Femur (tissue), 1 donor: ENCODE data around the gene P2RY13.

Source experiments
- DNase-seq: peaks from one replicate; pipeline ENCODE4 v3.0.0-alpha.2; 2017

P2RY13 gene

DNA sequence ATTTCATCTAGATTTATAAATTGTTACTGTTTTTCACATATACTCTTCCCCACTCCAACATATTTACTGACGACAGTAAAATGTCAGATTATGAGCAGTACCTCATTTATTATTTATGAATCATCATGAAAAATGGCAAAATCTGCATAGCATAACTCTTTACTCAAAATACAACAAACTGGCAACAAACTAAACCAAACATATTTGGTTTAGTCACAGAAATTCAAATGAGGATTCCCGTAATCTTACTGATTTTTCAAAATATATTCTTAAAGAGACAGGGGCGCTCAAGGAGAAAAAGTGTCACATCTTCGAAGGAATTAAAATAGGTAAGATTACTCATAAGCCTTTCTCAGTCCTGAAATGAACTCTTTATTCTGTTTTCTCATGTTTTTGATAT is 9.7 kb downstream of the P2RY13 start:
- no peak for DNase-seq

DNA sequence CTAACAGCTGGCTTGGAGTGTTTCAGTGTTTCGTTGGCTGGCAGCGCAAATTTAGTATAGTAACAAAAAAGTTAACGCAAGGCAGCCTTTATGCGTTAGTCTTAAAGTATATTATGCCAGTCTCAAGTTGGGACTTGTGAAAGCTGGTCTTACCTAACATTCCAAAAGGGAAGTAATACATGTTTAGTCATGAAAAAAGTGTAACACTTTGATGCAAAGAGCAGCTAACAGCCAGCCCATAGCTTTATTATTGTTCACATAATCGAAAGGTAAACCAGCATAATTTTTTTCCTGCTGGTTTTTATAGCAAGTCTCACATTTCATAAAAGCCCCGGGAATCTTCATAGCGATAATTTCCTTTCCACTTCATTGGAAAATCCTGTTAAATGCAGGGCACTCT is 10.4 kb downstream of the P2RY13 start:
- DNase-seq = peak; percentile 25

DNA sequence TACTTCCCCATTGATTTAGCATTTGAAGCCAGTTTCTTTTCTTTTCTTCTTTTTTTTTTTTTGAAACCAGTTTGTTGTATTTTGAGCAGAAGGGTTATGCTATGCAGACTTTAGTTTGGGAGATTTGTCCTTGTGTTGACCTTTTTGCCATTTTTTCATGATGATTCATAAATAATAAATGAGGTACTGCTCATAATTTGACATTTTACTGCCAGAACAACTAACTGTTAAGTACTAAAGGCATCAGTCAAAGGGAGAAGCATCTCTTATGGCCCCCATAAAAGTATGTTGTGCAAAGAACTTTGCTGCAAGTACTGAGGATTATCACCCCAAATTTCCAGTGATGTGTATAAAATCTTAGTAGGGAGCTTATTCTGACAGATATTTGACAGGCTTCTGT is 11.0 kb downstream of the P2RY13 start:
- no peak for DNase-seq

- DNase-seq = no peak
Observed at GRCh38 chr3:151316267-151316991, 12.9 kb downstream of the P2RY13 start, which contains the start of gene GPR87. Gene GPR87 (minus strand): TSS chr3:151316820. CDS start chr3:151300100, 16,720 bp downstream.

GRCh38 chr3:151315846-151316245 is 13.5 kb downstream of the P2RY13 start:
- no peak for DNase-seq

GRCh38 chr3:151315136-151315535 is 14.2 kb downstream of the P2RY13 start:
- DNase-seq = no peak

- DNase-seq = no peak
Observed at GRCh38 chr3:151314593-151314992, 14.8 kb downstream of the P2RY13 start.

DNA sequence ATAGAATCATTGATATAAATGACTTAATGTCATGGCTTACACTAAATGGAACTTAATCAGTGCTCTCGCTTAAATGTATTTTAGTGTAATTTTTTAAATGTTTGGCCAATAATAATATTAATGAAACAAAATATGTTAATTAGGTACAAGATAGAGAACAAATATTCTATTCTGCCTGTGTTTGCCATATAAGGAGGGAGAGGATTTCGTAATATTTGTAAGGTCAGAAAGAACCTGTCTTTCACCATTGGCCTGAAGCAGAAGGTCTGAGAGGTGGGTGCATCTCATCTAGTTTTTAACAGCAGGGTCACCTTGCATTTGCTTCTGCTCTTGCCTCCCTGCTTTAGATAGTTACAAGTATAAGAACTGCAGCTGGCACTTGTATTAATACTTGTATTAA is 15.2 kb downstream of the P2RY13 start:
- DNase-seq = no peak

GRCh38 chr3:151312972-151313371 is 16.4 kb downstream of the P2RY13 start:
- no peak for DNase-seq

DNA sequence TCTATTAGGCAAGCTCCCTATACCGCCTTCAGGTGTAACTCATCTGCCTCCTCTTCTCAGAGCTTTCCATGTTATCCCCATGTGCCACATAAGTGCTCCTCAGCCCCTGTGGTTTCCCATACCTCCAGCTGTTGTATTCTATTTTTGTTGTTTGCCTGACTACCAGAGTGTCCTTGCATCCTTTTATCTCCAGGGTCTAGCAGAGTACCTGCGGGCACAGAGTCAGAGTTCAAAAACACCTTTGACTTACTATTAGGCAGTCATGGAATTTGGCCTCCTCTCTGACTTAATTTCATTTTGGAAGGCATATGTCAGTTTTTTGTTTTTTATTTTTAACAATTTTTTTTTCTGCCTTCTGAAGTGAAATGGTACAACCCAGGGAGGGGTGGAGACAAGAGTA is 19.8 kb downstream of the P2RY13 start:
- DNase-seq = no peak

- no peak for DNase-seq
Observed at GRCh38 chr3:151307583-151308488, 21.5 kb downstream of the P2RY13 start.

DNA sequence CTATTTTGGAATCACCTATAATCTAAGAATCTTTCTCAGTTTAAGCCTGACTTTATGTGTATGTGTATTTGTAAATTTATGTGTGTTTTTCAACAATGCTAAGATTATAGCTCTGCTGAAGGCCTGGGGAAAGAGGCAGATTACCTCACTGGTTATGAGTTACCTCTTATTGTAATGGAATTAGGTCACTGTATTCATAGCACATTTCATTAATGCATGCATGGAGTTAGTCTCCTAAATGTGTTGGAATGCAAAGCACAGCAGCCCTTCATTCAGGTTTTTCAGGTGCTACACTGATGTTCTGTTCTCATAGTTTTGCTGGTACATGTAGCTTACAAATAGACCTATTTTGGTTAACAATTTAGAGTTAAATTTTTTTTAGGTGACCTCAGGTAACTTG is 22.2 kb downstream of the P2RY13 start:
- DNase-seq = no peak

DNA sequence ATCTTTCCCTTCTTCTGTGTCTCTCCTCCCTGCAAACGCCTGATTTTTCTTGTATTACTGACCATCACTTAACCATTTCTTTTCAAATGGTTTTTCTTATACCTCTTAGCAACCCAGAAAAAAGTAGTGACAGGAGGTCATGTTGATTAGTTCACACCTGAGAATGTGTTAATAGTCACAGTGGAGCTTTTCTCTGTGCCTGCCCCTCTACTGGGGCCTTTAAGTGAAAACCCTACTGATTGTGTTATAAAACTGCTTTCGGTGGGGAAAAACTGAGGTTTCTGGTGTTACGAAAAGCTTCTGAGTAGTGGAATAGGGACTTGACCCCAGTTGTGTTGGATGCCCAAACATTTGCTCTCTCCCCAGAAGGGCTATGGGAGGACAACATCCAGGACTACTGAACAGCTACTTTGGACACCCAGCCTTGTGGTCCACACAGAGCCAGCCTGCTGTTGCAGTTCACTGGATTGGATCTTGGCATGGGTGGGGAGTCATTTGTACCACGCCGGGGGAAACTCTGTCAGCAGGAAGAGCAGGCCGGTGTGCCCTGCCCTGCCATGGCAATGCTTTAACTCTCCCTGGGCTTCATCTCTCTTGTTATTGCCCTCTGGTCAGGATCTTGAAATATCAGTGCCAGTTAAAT is 23.1 kb downstream of the P2RY13 start:
- DNase-seq = no peak

DNA sequence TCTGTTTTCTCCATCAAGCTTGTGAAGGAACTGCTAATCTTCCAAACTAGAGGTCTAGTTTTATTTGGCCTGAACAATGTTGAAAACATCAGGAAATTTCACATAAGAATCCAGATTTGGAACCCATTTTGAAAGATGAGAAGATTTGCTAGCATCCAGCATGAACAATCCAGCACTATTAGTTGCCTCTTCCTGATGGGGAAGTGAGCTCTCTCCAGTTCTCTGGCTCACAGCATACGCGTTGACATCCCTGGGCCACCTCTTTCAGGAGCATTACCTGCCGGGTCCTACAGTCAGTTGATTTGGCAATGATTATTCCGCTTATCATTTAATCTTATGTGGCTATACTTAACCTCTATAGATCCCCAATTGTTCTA is 23.6 kb downstream of the P2RY13 start:
- DNase-seq = no peak

DNA sequence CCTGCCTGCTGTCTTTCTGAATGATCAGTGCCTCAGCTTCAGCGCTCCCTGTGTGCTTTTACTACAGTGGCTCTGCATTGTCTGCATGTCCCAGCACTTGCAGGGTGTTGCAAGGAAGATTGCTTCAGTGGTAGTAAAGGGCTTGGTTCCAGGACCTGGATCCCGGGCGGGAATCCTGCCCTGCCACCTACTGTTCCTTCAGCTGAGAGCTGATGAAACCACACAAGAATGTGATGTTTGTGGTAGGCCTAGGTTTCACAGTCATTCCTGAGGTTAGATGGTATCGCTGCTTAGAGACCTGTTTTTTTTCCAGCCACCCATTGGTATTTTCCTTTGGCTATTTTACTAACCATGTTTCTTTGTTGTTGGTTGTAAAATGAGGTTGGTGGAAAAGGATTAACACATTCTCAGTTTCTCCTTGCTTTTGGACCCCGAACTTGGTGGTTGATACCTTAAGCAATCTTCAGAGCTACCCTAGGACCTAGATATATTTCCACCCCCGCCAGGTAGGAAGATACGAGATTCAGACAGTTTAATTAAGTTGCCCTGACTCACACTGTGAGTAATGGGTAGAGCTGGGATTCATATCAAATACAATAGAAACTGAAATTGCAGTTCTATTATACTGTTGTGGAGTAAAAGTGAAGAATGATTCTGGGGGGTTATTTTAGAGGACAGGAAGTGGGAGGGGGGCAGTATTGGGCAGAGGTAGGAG is 24.1 kb downstream of the P2RY13 start:
- peak; percentile 56 for DNase-seq

DNA sequence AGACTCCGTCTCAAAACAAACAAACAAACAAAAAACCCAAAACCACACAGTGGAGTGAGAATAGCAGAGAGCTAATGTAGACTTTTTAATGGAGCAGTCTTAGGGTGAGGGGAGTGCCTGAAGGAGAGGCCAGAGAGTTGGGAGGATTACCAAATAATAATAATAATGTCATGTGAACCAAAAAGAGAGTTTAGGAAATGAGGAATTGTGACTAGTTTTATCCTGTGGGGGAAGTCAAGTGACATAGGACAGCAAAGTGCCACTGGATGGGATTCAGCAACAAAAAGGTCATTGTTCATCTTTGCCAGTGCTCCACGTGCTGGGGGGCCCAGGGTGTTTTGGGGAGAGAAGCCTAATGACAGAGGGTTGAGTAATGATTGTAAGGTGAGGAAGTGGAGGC is 25.6 kb downstream of the P2RY13 start:
- no peak for DNase-seq

- no peak for DNase-seq
Observed at GRCh38 chr3:151301787-151302186, 27.6 kb downstream of the P2RY13 start.

GRCh38 chr3:151300539-151300938 is 28.8 kb downstream of the P2RY13 start:
- DNase-seq = no peak

DNA sequence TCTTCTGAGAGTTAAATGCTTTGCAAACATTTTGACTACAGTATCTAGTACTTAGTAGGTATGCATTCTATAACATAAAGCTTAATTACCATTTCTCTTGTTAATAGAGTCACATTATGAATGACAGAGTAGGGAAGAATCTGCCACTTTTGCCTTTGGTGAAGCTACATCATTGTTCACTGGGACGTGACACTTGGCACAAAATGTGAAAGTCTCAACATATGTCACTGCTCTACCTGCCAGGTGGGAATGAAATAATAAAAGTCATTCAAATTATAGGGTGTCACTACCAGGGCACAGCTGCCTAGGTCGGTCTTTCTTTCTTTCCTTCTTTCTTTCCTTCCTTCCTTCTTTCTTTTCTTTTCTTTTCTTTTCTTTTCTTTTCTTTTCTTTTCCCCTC is 30.3 kb downstream of the P2RY13 start:
- DNase-seq = no peak

DNA sequence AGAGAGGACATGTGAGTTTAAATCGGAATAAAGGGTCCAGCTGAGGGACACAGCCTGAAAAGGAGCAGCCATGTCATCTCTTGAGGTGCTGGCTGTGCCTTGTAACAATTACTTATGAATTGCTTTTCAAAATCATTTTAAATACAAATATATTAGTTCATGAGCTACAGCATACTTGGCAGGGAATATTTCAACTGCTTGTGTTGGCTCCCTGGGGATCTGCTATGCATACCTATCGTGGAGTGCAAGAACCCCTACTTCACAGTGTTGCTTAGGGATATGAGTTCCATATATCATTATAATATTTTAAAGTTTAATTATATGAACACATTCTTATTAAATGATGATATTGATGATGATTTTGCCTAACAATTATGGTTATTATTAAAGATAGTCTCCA is 31.9 kb downstream of the P2RY13 start:
- no peak for DNase-seq

DNA sequence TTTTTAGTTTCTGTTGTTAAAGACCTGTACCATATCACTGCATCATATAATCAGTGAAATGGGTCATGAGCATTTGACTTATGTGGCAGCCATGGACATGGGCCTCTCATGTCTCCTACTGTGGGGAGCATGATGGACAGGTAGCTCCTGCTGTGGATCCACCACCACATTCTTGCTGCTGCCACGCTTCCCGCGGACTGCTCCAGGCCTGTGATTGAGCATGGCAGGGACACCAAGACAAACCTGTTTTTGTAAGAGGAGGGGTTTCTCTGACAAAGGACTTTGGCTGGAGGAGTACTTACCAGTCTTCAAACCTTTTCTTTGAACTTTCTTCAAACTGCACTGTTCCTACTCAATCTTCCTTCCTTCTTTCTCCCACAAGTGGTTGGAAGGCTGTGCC is 33.1 kb downstream of the P2RY13 start:
- no peak for DNase-seq

- no peak for DNase-seq
Observed at GRCh38 chr3:151293127-151293526, 36.2 kb downstream of the P2RY13 start.

- no peak for DNase-seq
Observed at GRCh38 chr3:151290673-151291072, 38.7 kb downstream of the P2RY13 start.
